IPS-18a (cell line): ENCODE data around the gene SLC29A2.
"Not testable (repeated sequence)": the region's sequence is repeated elsewhere in the genome, so short reads cannot be mapped to it uniquely, and the experiment has no call there.

ENCODE experiments used
- H3K27ac ChIP-seq: one replicate; pipeline ENCODE4 v1.5.1; 2013; ENCODE audit warnings: low read length
- H3K27me3 ChIP-seq: one replicate; pipeline ENCODE4 v1.6.1; 2013; ENCODE audit warnings: mild to moderate bottlenecking, low read length; ENCODE audit not compliant: control insufficient read depth, insufficient read depth
- H3K36me3 ChIP-seq: one replicate; pipeline ENCODE4 v1.6.1; 2013; ENCODE audit warnings: low read depth, low read length; ENCODE audit not compliant: control insufficient read depth
- H3K4me1 ChIP-seq: one replicate; pipeline ENCODE4 v1.6.1; 2013; ENCODE audit warnings: low read depth, low read length; ENCODE audit not compliant: control insufficient read depth
- H3K4me3 ChIP-seq: one replicate; pipeline ENCODE4 v1.5.1; 2013; ENCODE audit warnings: low read length
- H3K9ac ChIP-seq: one replicate; pipeline ENCODE4 v1.6.1; 2013; ENCODE audit warnings: mild to moderate bottlenecking, low read length, moderate library complexity
- H3K9me3 ChIP-seq: one replicate; pipeline ENCODE4 v1.6.1; 2013; ENCODE audit warnings: low read depth, low read length; ENCODE audit not compliant: control insufficient read depth

The SLC29A2 gene

GRCh38 chr11:66411323-66411722 is 39.8 kb upstream of the SLC29A2 start:
- no peak overlapping the region for H3K4me3 ChIP-seq
- no peaks in the 10 kb centered on the region for H3K27me3 ChIP-seq
- no peak overlapping the region for H3K9ac ChIP-seq
- no peaks in the 10 kb centered on the region for H3K9me3 ChIP-seq
- no peaks in the 10 kb centered on the region for H3K36me3 ChIP-seq
- H3K27ac ChIP-seq = no peak overlapping the region
- H3K4me1 ChIP-seq = peaks cover 27% of the 10 kb centered on the region

GRCh38 chr11:66410191-66410590 is 38.6 kb upstream of the SLC29A2 start:
- no peak overlapping the region for H3K9ac ChIP-seq
- no peaks in the 10 kb centered on the region for H3K36me3 ChIP-seq
- H3K4me1 ChIP-seq = peaks cover 26% of the 10 kb centered on the region
- no peak overlapping the region for H3K27ac ChIP-seq
- no peaks in the 10 kb centered on the region for H3K9me3 ChIP-seq
- H3K27me3 ChIP-seq = no peaks in the 10 kb centered on the region
- no peak overlapping the region for H3K4me3 ChIP-seq

DNA sequence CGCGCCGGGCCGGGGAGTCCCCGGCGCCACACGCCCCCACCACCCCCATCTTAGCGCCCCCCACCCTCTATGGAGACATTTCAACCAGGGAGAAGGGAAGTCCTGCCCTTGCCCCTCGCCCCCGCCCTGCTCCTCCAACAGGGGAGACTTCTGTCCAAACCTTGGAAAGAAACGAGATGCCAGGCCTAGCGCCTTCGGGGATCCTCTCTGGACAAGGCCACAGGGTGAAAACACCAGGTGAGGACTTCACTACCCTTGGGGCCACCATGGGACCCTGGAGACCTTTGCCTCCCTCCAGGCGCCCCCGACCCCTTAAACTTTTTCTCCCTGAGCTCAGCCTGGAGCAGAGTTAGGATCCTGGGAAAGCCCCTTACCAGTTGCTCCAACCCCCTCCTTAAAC is 37.7 kb upstream of the SLC29A2 start:
- Histone ChIP-seq H3K9me3 (no peaks in the 10 kb centered on the region), H3K27ac (no peak overlapping the region), H3K4me3 (peak overlapping the region; percentile 60), H3K27me3 (no peaks in the 10 kb centered on the region), H3K9ac (peak overlapping the region; percentile 48), H3K4me1 (peaks cover 17% of the 10 kb centered on the region), H3K36me3 (no peaks in the 10 kb centered on the region)

DNA sequence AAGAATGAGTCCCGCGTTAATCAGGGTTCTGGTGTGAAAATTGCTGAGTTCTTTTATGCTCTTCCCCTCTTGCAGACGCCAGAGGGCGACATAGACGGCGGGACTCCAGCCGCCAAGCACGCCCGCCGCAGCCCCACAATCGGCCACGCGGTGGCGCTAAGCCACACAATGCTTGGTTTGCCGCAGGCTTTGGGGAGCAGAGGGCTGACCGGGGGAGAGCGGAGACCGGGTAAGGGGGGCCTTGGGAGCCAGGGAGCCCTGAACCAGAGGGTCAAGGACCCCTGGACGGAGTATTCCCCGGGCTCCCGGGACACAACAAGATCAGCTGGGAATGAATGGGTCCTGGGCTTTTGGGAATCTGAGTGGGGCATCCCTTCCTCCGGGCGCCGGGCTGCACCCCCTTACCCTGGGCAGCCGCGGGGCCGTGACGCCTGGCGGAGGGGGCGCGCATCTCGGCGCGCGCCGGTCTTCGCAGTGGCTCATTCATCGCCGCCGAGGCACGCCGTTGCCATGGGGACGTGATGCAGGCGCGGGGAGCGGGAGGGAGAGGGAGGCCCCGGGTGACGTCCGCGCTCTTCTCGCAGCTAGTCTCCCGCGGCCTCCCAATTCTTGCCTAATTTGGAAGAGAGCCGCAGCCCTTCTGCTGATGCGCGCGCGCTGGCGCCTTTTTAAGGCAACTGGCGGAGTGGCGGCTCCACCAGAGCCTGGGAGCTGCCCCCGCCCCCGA is 37.1 kb upstream of the SLC29A2 start:
- Histone ChIP-seq H3K4me3 (peak overlapping the region; percentile 60), H3K27me3 (no peaks in the 10 kb centered on the region), H3K36me3 (no peaks in the 10 kb centered on the region), H3K9me3 (no peaks in the 10 kb centered on the region), H3K9ac (peak overlapping the region; percentile 48), H3K27ac (no peak overlapping the region), H3K4me1 (peaks cover 12% of the 10 kb centered on the region)

GRCh38 chr11:66407651-66408050 is 36.1 kb upstream of the SLC29A2 start:
- H3K9ac ChIP-seq = no peak overlapping the region
- no peak overlapping the region for H3K27ac ChIP-seq
- no peaks in the 10 kb centered on the region for H3K27me3 ChIP-seq
- peaks cover 6% of the 10 kb centered on the region for H3K4me1 ChIP-seq
- H3K36me3 ChIP-seq = no peaks in the 10 kb centered on the region
- no peak overlapping the region for H3K4me3 ChIP-seq
- no peaks in the 10 kb centered on the region for H3K9me3 ChIP-seq

GRCh38 chr11:66393954-66394353 is 22.4 kb upstream of the SLC29A2 start:
- Histone ChIP-seq H3K9me3 (no peaks in the 10 kb centered on the region), H3K4me3 (no peak overlapping the region), H3K27me3 (no peaks in the 10 kb centered on the region), H3K9ac (no peak overlapping the region), H3K27ac (no peak overlapping the region), H3K4me1 (no peaks in the 10 kb centered on the region), H3K36me3 (no peaks in the 10 kb centered on the region)

- Histone ChIP-seq H3K36me3 (no peaks in the 10 kb centered on the region), H3K4me1 (peaks cover 3% of the 10 kb centered on the region), H3K9me3 (no peaks in the 10 kb centered on the region), H3K27me3 (peaks cover 8% of the 10 kb centered on the region), H3K27ac (no peak overlapping the region), H3K4me3 (no peak overlapping the region), H3K9ac (no peak overlapping the region)
Observed at GRCh38 chr11:66391322-66391721, 19.8 kb upstream of the SLC29A2 start.

- Histone ChIP-seq H3K9ac (no peak overlapping the region), H3K4me1 (peaks cover 4% of the 10 kb centered on the region), H3K27me3 (peaks cover 9% of the 10 kb centered on the region), H3K27ac (no peak overlapping the region), H3K9me3 (no peaks in the 10 kb centered on the region), H3K36me3 (no peaks in the 10 kb centered on the region), H3K4me3 (no peak overlapping the region)
Observed at GRCh38 chr11:66388780-66389386, 17.3 kb upstream of the SLC29A2 start.

DNA sequence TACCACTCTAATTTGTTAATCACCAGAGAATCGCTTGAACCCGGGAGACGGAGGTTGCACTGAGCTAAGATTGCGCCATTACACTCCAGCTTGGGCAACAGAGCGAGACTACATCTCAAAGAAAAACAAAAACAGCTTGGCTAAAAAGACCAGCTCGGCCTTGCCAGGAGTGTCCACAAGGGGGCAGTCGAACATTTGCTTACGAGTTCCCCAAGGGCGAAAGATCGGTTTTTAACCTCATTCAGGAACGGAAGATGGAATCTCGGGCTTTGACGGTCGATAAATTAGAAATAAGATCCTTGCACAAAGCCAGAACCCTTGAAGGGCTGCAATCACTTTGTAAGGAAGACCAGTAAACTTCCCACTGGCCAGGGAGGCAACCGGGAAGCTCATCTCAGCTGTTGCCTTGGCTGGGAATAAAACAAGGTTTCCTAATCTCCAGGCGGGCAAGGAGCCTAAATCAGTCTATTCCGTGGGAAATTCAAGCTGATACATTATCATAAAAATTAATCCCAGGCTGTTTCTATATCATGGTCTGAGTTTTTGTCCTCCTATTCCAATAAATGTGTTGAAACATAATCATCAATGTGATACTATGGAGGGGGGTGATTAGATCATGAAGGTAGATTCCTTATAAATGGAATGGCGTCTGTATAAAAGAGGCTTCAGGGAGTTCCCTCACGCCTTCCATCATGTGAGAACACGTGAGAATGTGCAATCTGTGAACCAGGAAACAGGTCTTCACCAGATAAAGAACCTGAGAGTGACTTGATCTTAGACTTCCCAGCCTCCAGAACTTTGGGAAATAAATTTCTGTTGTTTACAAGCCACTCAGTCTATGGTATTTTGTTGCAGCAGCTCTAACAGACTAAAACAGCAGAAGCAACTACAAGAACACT is 14.9 kb upstream of the SLC29A2 start:
- peak overlapping the region; percentile 26 for H3K9ac ChIP-seq
- H3K4me1 ChIP-seq = peaks cover 4% of the 10 kb centered on the region
- H3K27ac ChIP-seq = no peak overlapping the region
- peaks cover 9% of the 10 kb centered on the region for H3K27me3 ChIP-seq
- H3K4me3 ChIP-seq = peak overlapping the region; percentile 34
- no peaks in the 10 kb centered on the region for H3K9me3 ChIP-seq
- H3K36me3 ChIP-seq = no peaks in the 10 kb centered on the region

GRCh38 chr11:66384316-66384715 is 12.8 kb upstream of the SLC29A2 start:
- H3K27ac ChIP-seq, H3K9ac ChIP-seq, H3K4me3 ChIP-seq, H3K27me3 ChIP-seq, H3K36me3 ChIP-seq, H3K9me3 ChIP-seq, H3K4me1 ChIP-seq: not testable (repeated sequence)

DNA sequence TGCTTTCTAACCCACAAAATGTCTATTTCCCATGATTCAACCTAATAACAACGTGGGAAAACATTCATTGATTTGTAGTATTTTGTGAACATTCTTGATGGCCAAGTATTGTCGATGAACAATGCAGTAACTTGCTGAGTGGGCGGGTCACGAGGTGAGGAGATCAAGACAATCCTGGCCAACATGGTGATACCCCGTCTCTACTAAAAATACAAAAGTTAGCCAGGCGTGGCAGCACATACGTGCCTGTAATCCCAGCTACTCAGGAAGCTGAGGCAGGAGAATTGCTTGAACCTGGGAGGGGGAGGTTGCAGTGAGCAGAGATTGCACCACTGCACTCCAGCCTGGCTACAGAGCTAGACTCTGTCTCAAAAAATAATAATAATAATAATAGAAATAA is 8.7 kb upstream of the SLC29A2 start:
- H3K36me3 ChIP-seq, H3K9ac ChIP-seq, H3K4me1 ChIP-seq, H3K9me3 ChIP-seq, H3K27ac ChIP-seq, H3K27me3 ChIP-seq, H3K4me3 ChIP-seq: not testable (repeated sequence)
